HUDEP-2 (cell line): Measurements from ENCODE around the gene DIRAS1.

Source experiments
- DNase-seq, 76 experiments: peaks; one replicate each; lab custom pipeline; 2025; ENCODE audit not compliant: unreplicated experiment in 76 of 76; lab: John Stamatoyannopoulos, UW

Gene DIRAS1

DNA sequence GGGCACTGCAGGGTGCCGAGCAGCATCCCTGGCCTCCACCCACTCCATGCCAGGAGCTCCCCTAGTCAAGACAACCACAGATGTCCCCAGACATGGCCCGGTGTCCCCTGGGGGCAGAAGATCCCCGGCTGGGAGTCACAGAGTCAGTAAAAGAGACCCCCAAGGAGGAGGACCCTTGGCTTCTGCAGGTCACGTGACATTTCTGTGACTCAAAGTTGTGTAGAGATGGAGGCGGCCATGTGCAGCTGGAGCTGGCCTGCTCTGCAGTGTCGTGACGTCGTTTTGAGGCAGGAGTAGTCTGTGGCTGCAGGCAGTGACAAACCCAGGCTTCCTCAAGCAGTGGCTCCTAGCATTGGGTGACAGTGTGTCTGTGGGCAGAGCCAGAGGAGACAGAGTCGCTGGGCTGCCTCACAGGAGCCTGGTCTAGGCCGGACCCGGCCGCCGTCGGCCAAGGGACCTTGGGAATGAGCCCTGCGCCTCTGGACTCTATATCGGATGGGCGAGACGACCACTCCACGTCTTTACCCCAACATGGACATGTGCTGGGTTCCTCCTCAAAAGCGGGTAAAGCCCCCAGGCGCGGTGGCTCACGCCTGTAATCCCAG, 7.7 kb upstream of the DIRAS1 start:
- no peak for DNase-seq

- no peak for DNase-seq
Observed at GRCh38 chr19:2727640-2727944, 6.4 kb upstream of the DIRAS1 start.

- DNase-seq = no peak
Observed at GRCh38 chr19:2726904-2727639, 5.9 kb upstream of the DIRAS1 start.

DNA sequence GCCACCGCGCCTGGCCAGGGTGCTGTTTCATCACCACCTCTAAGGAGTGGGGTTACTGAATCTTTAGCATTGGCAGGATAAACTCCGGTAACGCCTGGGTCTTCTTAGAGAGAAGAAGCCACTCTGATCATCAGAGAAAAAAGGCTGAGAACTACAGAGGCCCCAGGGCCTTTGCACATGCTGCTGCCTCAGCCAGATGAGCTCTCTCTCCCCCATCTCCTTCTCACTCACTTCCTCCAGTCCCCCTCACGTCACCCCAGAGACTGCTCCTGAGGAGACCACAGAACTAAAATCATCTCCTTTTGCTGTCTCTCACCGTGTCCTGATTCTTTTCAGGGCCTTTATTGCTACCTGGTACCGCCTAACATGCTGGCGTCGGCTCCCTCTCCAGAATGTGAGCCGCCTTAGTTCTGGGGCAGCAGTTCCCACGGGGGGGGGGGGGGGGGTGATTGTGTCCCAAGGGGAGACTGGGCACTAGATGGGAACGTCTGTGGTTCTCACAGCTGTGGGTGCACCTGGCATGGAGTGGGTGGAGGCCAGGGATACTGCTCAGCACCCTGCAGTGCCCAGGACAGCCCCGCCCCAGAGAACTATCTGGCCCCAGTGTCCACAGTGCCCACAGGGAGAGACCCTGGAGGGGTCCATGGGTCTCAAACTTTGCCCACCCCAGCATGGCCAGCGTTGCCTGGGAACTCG, 5.1 kb upstream of the DIRAS1 start:
- DNase-seq = no peak

GRCh38 chr19:2724148-2724557, 3.0 kb upstream of the DIRAS1 start:
- no peak for DNase-seq

DNA sequence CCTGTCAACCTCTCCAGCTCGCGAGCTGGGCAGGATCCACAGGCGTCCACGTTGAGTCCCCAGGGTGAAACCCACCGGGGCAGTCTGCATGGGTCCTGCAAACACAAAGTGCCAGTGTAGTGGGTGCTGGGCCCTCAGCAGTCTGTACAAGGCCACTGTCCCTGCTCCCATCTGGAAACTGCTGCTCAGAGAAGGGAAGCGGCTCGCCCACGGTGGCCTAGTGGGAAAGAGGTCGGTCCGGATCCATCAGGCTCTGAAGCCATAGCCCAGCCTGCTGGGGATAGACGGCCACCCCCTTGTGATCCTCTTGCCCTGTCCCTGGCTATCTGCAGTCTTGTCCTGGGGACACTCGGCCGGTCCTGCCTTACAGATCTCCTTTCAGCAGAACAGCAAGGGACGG, 2.6 kb upstream of the DIRAS1 start:
- no peak for DNase-seq

- no peak for DNase-seq
Observed at GRCh38 chr19:2723345-2723715, 2.2 kb upstream of the DIRAS1 start.

DNA sequence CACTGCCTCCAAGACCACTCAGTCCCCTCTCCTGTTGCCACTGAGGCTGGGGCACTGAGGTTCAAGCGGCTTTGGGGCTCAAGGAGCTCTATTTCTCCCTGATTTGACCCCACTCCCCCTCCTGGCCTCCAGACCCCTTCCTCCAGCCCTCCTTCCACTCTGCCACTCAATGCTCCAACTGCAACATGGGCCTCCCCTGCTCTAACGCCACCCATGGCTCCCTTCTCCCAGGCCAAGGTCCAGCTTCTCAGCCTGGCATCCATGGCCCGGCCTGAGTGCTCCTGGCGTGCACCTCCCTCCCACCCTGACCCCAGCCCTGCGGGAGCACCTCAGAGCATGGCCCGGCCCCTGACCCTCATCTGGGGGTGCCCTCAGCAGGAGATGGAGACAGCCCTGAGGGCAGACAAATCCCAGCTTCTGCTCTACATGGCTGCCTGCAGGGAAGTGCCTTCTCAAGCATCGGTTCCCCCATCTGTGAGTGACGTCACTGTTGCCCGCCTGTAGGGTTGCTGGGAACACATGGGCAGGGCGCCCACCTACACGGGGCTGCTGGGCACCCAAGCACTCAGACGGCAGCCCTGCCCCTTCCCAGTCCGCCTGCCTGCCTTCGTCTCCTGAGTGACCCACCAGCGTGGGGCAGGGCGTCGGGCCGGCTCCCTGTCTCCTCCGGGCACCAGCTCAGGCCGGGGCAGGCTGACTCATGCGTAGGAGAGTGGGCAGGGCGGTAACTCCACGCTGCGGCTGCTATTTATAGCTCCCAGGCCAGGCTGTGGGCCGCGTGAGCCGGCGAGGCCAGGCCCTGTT, 1.6 kb upstream of the DIRAS1 start:
- DNase-seq = peak in 42 of 76 experiments; percentile 10 to 86 (median 46)

DNA sequence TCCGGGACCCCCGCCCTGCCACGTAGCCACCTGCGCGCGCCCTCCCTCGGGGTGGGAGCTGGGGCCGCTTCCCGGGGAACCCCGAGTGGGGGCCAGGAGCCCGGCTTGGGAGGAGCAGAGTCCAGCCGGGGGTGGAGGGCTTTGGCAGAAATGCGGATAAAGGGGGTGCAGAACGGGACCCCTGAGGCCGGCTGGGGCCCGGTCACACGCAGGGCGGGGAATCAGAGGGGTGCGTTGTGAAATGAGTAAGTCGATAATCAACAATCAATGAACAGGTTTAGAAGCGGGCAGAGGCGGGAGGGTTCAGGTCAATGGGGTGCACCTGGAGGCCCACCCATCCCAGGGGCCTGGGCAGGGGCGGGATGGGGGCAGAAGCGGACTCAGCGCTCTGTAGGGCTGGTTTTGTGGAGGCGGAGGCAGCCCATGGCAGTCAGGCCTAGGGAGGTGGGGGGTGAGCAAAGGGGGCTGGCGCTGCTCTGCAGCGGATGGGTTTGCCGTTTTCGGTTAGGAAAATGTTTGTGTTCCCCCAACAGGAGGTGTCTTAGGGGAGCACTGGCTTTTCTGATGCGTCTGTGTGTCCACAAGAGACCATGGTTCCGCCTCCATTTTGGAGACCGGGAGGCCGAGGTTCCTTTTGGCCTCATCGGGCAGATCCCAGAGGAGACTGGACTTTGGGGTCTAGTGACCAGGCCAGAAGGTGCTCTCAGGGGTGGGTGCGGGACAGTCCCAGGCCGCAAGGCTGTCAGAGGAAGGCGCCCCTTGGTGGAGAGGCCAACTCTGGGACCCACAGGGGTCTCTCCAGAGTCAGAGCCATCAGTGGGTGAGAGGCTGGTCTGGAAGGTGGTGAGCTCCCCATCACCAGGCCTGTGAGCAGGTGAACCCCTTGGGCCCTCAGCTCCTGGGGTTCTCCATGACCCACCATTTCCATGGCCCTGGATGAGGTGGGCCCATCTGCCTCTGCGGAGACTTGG, 683 bp upstream of the DIRAS1 start:
- no peak for DNase-seq

DNA sequence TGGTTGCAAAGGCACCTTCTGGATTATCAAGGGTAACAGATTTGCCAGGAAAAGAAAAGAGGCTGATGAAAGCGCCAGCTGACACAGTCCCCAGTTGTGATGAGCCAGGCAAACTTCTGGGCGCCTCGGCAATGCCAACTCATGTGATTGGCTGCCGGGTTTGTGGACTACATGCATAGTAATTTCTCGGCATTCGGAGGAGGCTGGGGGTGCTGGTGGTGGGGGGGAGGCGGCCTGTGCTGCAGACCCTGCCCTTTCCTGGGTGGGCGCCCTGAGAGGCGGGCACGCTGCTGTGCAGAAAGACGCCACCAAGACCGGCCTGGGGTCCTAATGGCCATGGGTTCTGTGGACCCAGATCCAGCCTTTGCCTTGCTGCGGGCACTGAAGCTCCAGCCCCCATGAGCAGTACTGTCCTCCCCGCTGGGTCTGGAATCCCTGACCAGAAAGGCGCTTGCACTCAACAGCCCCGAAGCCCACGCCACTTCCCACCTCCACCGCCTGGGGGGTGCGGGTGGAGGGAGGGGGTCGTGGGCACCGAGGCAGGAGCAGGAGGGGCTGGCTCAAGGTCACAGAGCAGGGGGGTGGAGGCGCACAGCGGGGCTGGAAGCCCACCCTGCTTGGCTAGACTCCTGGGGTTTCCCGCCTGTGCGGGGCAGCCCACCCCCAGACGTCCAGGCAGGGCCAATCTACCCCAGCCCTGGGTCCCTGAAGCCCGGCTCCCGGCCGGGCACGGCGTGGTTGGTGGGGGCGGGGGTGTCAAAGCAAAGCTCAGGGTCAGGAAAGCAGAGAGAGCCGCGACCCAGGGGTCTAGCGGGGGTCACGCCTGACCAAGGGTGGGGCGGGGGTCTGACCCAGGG, 1.0 kb downstream of the DIRAS1 start:
- DNase-seq = peak in 1 of 76 experiments; percentile 26

DNA sequence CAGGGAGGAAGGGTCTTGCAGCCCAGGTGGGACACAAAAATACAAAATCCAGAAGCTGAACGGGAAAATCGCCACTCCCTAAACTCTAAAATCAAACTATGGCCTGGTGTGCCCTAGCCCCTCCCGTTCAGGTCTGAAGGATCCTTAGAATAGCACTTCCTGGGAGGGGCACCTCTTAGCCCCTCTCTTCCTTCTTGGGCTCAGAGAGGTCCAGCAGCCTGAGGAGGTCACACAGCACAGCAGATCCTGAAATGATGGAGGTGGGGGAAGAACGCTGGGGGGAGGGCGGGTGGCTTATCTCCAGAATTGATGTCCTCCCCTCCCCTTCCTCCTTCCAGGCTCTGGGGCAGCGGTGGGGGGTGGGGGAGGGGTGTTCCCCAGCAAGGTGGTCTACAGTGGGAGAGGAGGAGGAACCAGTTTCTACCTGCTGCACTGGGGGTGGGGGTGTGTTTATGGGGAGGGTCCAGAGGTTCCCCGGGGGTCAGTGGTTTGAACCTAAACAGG, 1.9 kb downstream of the DIRAS1 start:
- DNase-seq = no peak

DNA sequence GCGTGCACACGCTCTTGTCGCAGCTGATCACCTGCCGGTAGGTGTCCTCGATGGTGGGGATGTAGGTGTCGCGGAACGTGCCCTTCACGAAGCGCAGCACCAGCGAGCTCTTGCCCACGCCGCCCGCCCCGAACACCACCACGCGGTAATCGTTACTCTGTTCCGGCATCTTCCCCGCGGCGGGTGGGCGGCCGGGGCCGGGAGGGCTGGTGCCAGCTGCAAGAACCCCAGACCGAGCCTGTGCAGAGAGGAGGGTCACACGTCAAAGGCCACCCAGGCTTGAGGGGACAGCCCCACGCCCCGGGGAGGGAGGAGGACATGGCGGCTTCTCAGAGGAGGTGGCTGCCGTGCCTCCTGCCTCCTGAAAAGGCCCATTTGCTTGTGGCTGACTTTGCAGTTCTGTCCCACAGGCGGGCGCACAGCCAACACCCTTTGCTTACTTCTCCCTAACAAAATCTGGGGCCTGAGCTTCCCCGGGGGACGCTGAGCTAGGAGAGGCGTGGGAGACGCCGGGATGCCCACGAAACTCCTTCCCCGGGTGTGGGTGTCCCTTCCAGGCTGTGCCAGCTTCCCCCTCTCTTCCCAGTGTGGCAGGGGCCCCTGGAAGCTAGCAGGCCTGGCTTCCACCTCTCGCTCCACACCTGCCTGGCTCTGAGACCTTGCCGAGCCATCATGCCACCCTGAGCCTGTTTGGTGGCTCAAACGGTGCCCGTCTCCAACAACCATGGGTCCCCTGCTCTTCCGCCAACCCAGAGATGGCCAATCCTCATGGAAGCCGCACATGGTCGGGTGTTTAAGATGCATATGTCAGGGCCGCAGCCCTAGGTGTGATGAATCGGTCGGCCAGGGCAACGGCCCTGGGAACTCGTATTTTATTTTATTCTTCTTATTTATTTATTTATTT, 3.3 kb downstream of the DIRAS1 start:
- DNase-seq = no peak

DNA sequence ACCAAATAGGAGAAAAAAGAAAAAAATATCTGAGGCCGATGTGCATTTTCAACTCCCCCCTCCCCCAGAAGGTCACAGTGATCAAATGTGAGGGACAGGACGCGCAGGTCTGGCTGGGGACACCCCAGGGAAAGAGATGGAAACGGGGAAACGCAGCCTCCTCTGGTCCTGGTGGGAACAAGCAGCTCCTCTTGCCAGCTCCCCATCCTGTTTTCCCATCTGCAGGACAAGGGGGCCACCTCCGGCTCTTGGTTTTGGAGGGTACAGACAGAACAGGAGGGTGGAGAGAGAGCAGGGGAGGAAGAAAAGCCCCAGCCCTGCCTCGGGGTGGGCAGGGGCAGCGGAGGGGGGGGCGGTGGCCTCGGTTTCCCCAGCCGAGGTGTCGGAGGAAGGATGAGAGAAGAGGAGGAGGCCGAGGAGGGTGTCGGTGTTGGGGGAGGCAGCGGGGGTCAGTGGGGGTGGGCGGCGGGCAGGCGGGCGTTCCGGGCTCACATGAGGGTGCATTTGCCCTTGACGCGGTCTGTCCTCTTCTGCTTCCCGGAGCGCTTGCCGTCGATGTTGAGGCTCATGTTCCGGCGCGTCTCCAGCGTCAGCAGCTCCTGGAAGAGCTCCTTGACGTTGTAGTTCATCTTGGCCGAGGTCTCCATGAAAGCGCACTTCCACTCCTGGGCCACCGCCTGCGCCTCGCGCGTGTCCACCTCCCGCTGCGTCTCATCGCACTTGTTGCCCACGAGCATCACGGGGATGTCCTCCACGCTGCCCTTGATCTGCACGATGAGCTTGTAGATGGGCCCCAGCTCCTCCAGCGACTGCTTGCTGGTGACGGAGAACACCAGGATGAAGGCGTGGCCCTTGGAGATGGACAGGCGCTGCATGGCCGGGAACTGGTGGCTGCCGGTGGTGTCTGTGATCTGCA, 4.2 kb downstream of the DIRAS1 start:
- no peak for DNase-seq

- DNase-seq = no peak
Observed at GRCh38 chr19:2716275-2716650, 4.9 kb downstream of the DIRAS1 start.

GRCh38 chr19:2715470-2716274, 5.5 kb downstream of the DIRAS1 start:
- DNase-seq = no peak

GRCh38 chr19:2714531-2715269, 6.5 kb downstream of the DIRAS1 start:
- DNase-seq = no peak
